ENCODE results near the gene BOLA3. TPM values are rescaled to one million over a fixed set of nuclear protein-coding genes. Genes with fewer than 3 reads are reported as not detected.

Gene BOLA3
- total RNA-seq: 18.8 and 19.1 TPM in 2 replicates

GRCh38 chr2:74147727-74148456, at the start of gene BOLA3:
TSS of gene BOLA3 (minus strand) at chr2:74147912. CDS start at chr2:74147874, 38 bp downstream.
- Mint-ChIP-seq H3K4me3 (no peak within 1 kb of the TSS), H3K36me3 (ENCODE audit: low read depth) (peaks cover 15% of the 10 kb centered on the region), H3K27ac (no peak within 1 kb of the TSS), H3K4me1 (peaks cover 7% of the 10 kb centered on the region), H3K9me3 (no peaks in the 10 kb centered on the region), H3K27me3 (no peaks in the 10 kb centered on the region)
- no peak for TF ChIP-seq CTCF (IDR thresholded peaks at IDR 0.05)
- intact Hi-C loops (cut with micrococcal nuclease): loop anchor here (1.0 kb wide), 8 partner anchors 28 to 324 kb away; partner anchors contain the start of genes DGUOK, STAMBP and TET3
- DNase-seq (peak; percentile 86), ATAC-seq (ENCODE audit: low read depth) (peak; percentile 97)
- POLR2A ChIA-PET: interaction anchor here (0.6 to 3.8 kb wide), 15 partner anchors 28 to 331 kb away, joined by 3 to 32 read pairs (median 4); partner anchors contain the start of genes DGUOK, MOB1A, MTHFD2 and STAMBP
- CTCF ChIA-PET: interaction anchor here (0.6 to 6.4 kb wide), 16 partner anchors 13 to 514 kb away, joined by 3 to 59 read pairs (median 3); partner anchors contain the start of gene MTHFD2

GRCh38 chr2:74197049-74197448, 49.3 kb upstream of the BOLA3 start:
- DNase-seq (no peak), ATAC-seq (ENCODE audit: low read depth) (no peak)
- Mint-ChIP-seq H3K36me3 (ENCODE audit: low read depth) (peaks cover 25% of the 10 kb centered on the region), H3K9me3 (no peaks in the 10 kb centered on the region), H3K27ac (no peak overlapping the region), H3K4me1 (peaks cover 34% of the 10 kb centered on the region), H3K27me3 (no peaks in the 10 kb centered on the region), H3K4me3 (no peak overlapping the region)
- CTCF ChIA-PET: interaction anchor here (1.0 to 4.7 kb wide), 2 partner anchors 14 to 18 kb away, joined by 3 to 45 read pairs; partner anchors contain the start of gene MOB1A
- intact Hi-C loops (cut with micrococcal nuclease): loop anchor here (5.0 kb wide), 3 partner anchors 215 to 335 kb away; partner anchors contain the start of genes C2orf81, TET3 and WDR54
- TF ChIP-seq CTCF (IDR thresholded peaks at IDR 0.05): no peak
- POLR2A ChIA-PET: interaction anchor here (0.8 to 16.6 kb wide), 5 partner anchors 10 to 119 kb away, joined by 3 to 723 read pairs (median 28); partner anchors contain the start of gene MOB1A

- no peaks in the 10 kb centered on the region for H3K27me3 Mint-ChIP-seq
- POLR2A ChIA-PET: interaction anchor here (0.6 to 16.6 kb wide), 2 partner anchors 19 to 38 kb away, joined by 5 to 723 read pairs; partner anchors contain the start of gene MOB1A
- peaks cover 10% of the 10 kb centered on the region for H3K36me3 Mint-ChIP-seq (ENCODE audit: low read depth)
- ATAC-seq (ENCODE audit: low read depth) (no peak), DNase-seq (no peak)
- no peak for TF ChIP-seq CTCF (IDR thresholded peaks at IDR 0.05)
- no peak overlapping the region for H3K27ac Mint-ChIP-seq
- H3K4me3 Mint-ChIP-seq: no peak overlapping the region
- intact Hi-C loops (cut with micrococcal nuclease): loop anchor here (5.0 kb wide), 3 partner anchors 212 to 338 kb away; partner anchors contain the start of genes C2orf81, TET3 and WDR54
- peaks cover 17% of the 10 kb centered on the region for H3K4me1 Mint-ChIP-seq
- no peaks in the 10 kb centered on the region for H3K9me3 Mint-ChIP-seq
- CTCF ChIA-PET: no interaction called here
These were observed 47.1 kb upstream of the BOLA3 start for GRCh38 chr2:74194799-74195198.

GRCh38 chr2:74191596-74192380, 44.1 kb upstream of the BOLA3 start:
- no peaks in the 10 kb centered on the region for H3K27me3 Mint-ChIP-seq
- H3K27ac Mint-ChIP-seq: no peak overlapping the region
- ATAC-seq (ENCODE audit: low read depth) (no peak), DNase-seq (no peak)
- CTCF ChIA-PET: interaction anchor here (1.2 kb wide), 1 partner anchor 13 kb away, joined by 4 read pairs; the partner anchor contains the start of gene MOB1A
- TF ChIP-seq CTCF (IDR thresholded peaks at IDR 0.05): no peak
- H3K4me1 Mint-ChIP-seq: peaks cover 7% of the 10 kb centered on the region
- intact Hi-C loops (cut with micrococcal nuclease): no loop called here
- POLR2A ChIA-PET: interaction anchor here (0.7 to 3.5 kb wide), 5 partner anchors 10 to 265 kb away, joined by 3 to 35 read pairs (median 3); partner anchors contain the start of gene MOB1A
- H3K9me3 Mint-ChIP-seq: no peaks in the 10 kb centered on the region
- H3K4me3 Mint-ChIP-seq: no peak overlapping the region
- H3K36me3 Mint-ChIP-seq (ENCODE audit: low read depth): no peaks in the 10 kb centered on the region

All from activated B cell treated with CpG ODN at 0.5 μM for 24 hours (primary cell).